SK-N-SH (cell line): Measurements from ENCODE around the gene VAV1. TPM values are rescaled to one million over a fixed set of nuclear protein-coding genes. Genes with fewer than 3 reads are reported as not detected.

Experiments used
- CTCF ChIA-PET: fragments of 300-600, 350-600 bp; formaldehyde crosslinking; extraction: SDS; loops from one replicate; lab custom pipeline; 2021; lab: Yijun Ruan, JAX
- POLR2A ChIA-PET: fragments of 350-600 bp; sonication (Branson Sonifier 250); formaldehyde crosslinking; extraction: SDS; loops from one replicate; lab custom pipeline; 2020; ENCODE audit warnings: antibody characterized with exemption, inconsistent platforms; lab: Yijun Ruan, JAX
- DNase-seq: peaks from one replicate; pipeline ENCODE4 v3.0.0; 2012
- H2AFZ ChIP-seq: fragments of 200-600 bp; sonication (generic); 2 replicates; pipeline ENCODE4 v1.8.1; 2016; ENCODE audit warnings: antibody characterized with exemption, mild to moderate bottlenecking, low read depth
- H3F3A ChIP-seq: fragments of 200-600 bp; sonication (generic); replicated peaks from 2 replicates; pipeline ENCODE3; 2016; ENCODE audit warnings: antibody characterized with exemption, mild to moderate bottlenecking; ENCODE audit not compliant: insufficient read depth
- H3K27ac ChIP-seq, 2 experiments: fragments of 200-500 bp in 1 of 2; fragments of 200-600 bp in 1 of 2; sonication (Bioruptor generic) in 1 of 2; sonication (generic), shearing (Covaris generic) in 1 of 2; 2 replicates each; pipeline versions ENCODE4 v1.5.1 to v1.6.1; 2014 to 2016; ENCODE audit warnings: low read depth in 2 of 2, inconsistent platforms in 1 of 2, low read length in 1 of 2, mild to moderate bottlenecking in 1 of 2, mixed read lengths in 1 of 2
- H3K27me3 ChIP-seq: fragments of 200-600 bp; sonication (generic), shearing (Covaris generic); 2 replicates; pipeline ENCODE4 v1.6.1; 2016; ENCODE audit warnings: mixed run types; ENCODE audit not compliant: insufficient read depth
- H3K36me3 ChIP-seq, 2 experiments: fragments of 200-500 bp in 1 of 2; fragments of 200-600 bp in 1 of 2; sonication (Bioruptor generic) in 1 of 2; sonication (generic) in 1 of 2; replicated peaks in 1 of 2; 2 replicates each; pipeline versions ENCODE3 to v1.5.1; 2014 to 2016; ENCODE audit warnings: low read length in 1 of 2, mild to moderate bottlenecking in 1 of 2; ENCODE audit not compliant: insufficient read depth in 2 of 2, control insufficient read depth in 1 of 2
- H3K4me1 ChIP-seq, 2 experiments: fragments of 200-500 bp in 1 of 2; fragments of 200-600 bp in 1 of 2; sonication (Bioruptor generic) in 1 of 2; sonication (generic), shearing (Covaris generic) in 1 of 2; 2 replicates each; pipeline versions ENCODE4 v1.5.1 to v1.6.1; 2014 to 2016; ENCODE audit warnings: low read depth in 1 of 2, low read length in 1 of 2, mixed run types in 1 of 2; ENCODE audit not compliant: insufficient read depth in 2 of 2, control insufficient read depth in 1 of 2
- H3K4me2 ChIP-seq: fragments of 200-600 bp; sonication (generic), shearing (Covaris generic); 2 replicates; pipeline ENCODE4 v1.6.1; 2017; ENCODE audit warnings: mixed run types
- H3K4me3 ChIP-seq, 2 experiments: fragments of 200-500 bp in 1 of 2; fragments of 200-600 bp in 1 of 2; sonication (Bioruptor generic) in 1 of 2; sonication (generic), shearing (Covaris generic) in 1 of 2; 2 replicates each; pipeline versions ENCODE4 v1.5.1 to v1.8.1; 2014 to 2016; ENCODE audit warnings: low read depth in 2 of 2, inconsistent platforms in 1 of 2, low read length in 1 of 2, mild to moderate bottlenecking in 1 of 2, mixed read lengths in 1 of 2, moderate library complexity in 1 of 2
- H3K79me2 ChIP-seq: fragments of 200-600 bp; sonication (generic); 2 replicates; pipeline ENCODE4 v1.8.1; 2017; ENCODE audit warnings: mild to moderate bottlenecking; ENCODE audit not compliant: insufficient read depth
- H3K9ac ChIP-seq: fragments of 200-600 bp; sonication (generic); 2 replicates; pipeline ENCODE4 v1.6.1; 2017; ENCODE audit warnings: mixed run types
- H3K9me2 ChIP-seq: fragments of 200-600 bp; sonication (generic); 2 replicates; pipeline ENCODE4 v1.6.1; 2017; ENCODE audit warnings: mixed run types
- H3K9me3 ChIP-seq: fragments of 200-600 bp; sonication (generic); 2 replicates; pipeline ENCODE4 v1.6.1; 2017; ENCODE audit warnings: mixed run types, mild to moderate bottlenecking, moderate library complexity
- H4K20me1 ChIP-seq: fragments of 200-600 bp; sonication (generic); 2 replicates; pipeline ENCODE4 v1.6.1; 2017; ENCODE audit warnings: mild to moderate bottlenecking, mixed run types; ENCODE audit not compliant: insufficient read depth
- CTCF ChIP-seq: fragments of 200-600 bp; sonication (generic); IDR thresholded peaks from 2 replicates; pipeline ENCODE4 v1.6.1; 2017; ENCODE audit warnings: antibody characterized with exemption, mild to moderate bottlenecking, moderate library complexity
- FOXJ3 ChIP-seq: sonication (generic); formaldehyde crosslinking; IDR thresholded peaks from 2 replicates; pipeline ENCODE4 v1.5.1; 2020; ENCODE audit warnings: mild to moderate bottlenecking, missing genetic modification reagents
- FOXM1 ChIP-seq: IDR thresholded peaks from 2 replicates; pipeline ENCODE4 v1.4.0; 2012; ENCODE audit warnings: low read depth, mild to moderate bottlenecking
- GATA2 ChIP-seq: sonication (generic); formaldehyde crosslinking; IDR thresholded peaks from 2 replicates; pipeline ENCODE4 v1.5.0; 2020; ENCODE audit warnings: mild to moderate bottlenecking, missing genetic modification reagents
- MEF2A ChIP-seq: IDR thresholded peaks from 2 replicates; pipeline ENCODE4 v1.4.0; 2012; ENCODE audit warnings: low read depth, borderline replicate concordance
- SIN3A ChIP-seq: IDR thresholded peaks from 2 replicates; pipeline ENCODE4 v1.6.1; 2012; ENCODE audit warnings: low read depth, mild to moderate bottlenecking, low read length, moderate library complexity, borderline replicate concordance
- SMC3 ChIP-seq: IDR thresholded peaks from 2 replicates; pipeline ENCODE4 v1.6.1; 2012; ENCODE audit warnings: low read depth, low read length, improper control_type of control experiment
- TAF1 ChIP-seq: IDR thresholded peaks from 2 replicates; pipeline ENCODE4 v1.6.1; 2012; ENCODE audit warnings: low read depth, mild to moderate bottlenecking, low read length, moderate library complexity, borderline replicate concordance
- TEAD4 ChIP-seq: IDR thresholded peaks from 2 replicates; pipeline ENCODE4 v1.4.0; 2012; ENCODE audit warnings: mild to moderate bottlenecking, borderline replicate concordance; ENCODE audit not compliant: insufficient read depth
- WGBS: methylation state at CpG from one replicate; pipeline ENCODE4 v1.1.6; 2017; ENCODE audit warnings: low lambda C conversion rate; 5-methylcytosine and 5-hydroxymethylcytosine counted together
- polyA plus RNA-seq, 3 experiments: library from polyadenylated mRNA; depleted of rRNA; stranded (reverse); fragments of >200 nt; gene quantifications; 2 replicates each; pipeline ENCODE4 v1.2.3, GENCODE V29; 2012
- TF ChIP-seq, protein P1 (sequence below): IDR thresholded peaks from 2 replicates; pipeline ENCODE4 v1.4.0; 2012; ENCODE audit warnings: low read depth, borderline replicate concordance

Gene VAV1
- polyA plus RNA-seq, 1 of the 3 experiments (the other 2 are of a cell fraction), result 0.02 TPM

DNA sequence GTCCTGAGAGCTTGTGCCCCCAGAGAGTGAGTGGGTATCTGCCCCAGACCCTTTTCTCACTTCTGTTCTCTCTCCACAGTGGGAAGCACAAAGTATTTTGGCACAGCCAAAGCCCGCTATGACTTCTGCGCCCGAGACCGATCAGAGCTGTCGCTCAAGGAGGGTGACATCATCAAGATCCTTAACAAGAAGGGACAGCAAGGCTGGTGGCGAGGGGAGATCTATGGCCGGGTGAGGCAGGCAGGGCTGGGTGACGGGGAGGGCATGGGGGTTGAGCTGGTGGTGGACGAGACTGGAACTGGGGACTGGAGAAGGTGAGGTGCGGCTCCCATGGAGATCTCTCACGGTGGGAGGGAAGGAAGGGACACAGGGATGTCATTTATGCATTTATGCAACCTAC lies 81.4 kb downstream of the VAV1 start:
- no peaks in the 10 kb centered on the region for H3K4me1 ChIP-seq
- H3F3A ChIP-seq, result no peaks in the 10 kb centered on the region
- H4K20me1 ChIP-seq, result no peaks in the 10 kb centered on the region
- H3K4me2 ChIP-seq, result no peak overlapping the region
- H3K79me2 ChIP-seq, result no peaks in the 10 kb centered on the region
- H3K9ac ChIP-seq, result no peak overlapping the region
- H3K4me3 ChIP-seq, result no peak overlapping the region
- H3K27ac ChIP-seq, result no peak overlapping the region
- WGBS, result 25% methylated on average over 11 of the region's 11 CpGs
- no peaks in the 10 kb centered on the region for H3K9me2 ChIP-seq
- CTCF ChIA-PET, result no interaction called here
- H3K36me3 ChIP-seq, result no peaks in the 10 kb centered on the region
- TF ChIP-seq SIN3A (no peak), FOXJ3 (CRISPR knock-in tag) (no peak), FOXM1 (no peak), TEAD4 (no peak)
- TF ChIP-seq, protein P1, sequence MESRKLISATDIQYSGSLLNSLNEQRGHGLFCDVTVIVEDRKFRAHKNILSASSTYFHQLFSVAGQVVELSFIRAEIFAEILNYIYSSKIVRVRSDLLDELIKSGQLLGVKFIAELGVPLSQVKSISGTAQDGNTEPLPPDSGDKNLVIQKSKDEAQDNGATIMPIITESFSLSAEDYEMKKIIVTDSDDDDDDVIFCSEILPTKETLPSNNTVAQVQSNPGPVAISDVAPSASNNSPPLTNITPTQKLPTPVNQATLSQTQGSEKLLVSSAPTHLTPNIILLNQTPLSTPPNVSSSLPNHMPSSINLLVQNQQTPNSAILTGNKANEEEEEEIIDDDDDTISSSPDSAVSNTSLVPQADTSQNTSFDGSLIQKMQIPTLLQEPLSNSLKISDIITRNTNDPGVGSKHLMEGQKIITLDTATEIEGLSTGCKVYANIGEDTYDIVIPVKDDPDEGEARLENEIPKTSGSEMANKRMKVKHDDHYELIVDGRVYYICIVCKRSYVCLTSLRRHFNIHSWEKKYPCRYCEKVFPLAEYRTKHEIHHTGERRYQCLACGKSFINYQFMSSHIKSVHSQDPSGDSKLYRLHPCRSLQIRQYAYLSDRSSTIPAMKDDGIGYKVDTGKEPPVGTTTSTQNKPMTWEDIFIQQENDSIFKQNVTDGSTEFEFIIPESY, result no peak
- POLR2A ChIA-PET, result no interaction called here
- peaks cover 51% of the 10 kb centered on the region for H3K27me3 ChIP-seq
- no peak overlapping the region for H2AFZ ChIP-seq
- H3K9me3 ChIP-seq, result no peaks in the 10 kb centered on the region
- DNase-seq, result no peak

DNA sequence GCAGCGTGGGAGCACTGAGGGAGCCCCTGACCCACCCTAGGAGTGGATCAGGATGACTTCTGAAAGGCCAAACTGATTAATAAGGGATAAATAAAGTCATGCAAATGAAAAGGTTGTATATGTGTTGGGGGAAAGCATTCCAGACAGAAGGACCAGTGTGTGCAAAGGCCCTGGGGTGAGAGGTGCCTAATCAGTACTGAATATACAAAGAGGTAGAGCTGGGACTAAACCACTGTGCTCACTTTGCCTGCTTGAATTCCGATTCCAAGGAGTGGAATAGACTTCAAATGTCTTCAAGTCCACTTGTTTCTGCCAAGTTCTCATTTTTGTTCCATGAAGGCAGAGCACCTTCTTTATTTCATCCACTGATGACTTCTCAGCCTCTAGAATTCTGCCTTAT lies 82.2 kb downstream of the VAV1 start:
- TF ChIP-seq MEF2A (no peak), SMC3 (no peak), TAF1 (no peak), GATA2 (CRISPR knock-in tag) (no peak), CTCF (no peak)
- WGBS, result 12% methylated on average over 2 of the region's 2 CpGs
- no peaks in the 10 kb centered on the region for H3F3A ChIP-seq

More for the DNA sequence above, 82.2 kb downstream of the VAV1 start:
- Histone ChIP-seq H3K4me3 (no peak overlapping the region), H3K27me3 (peaks cover 51% of the 10 kb centered on the region), H3K27ac (no peak overlapping the region), H3K4me2 (no peak overlapping the region), H3K4me1 (no peaks in the 10 kb centered on the region), H3K79me2 (no peaks in the 10 kb centered on the region), H3K9me2 (no peaks in the 10 kb centered on the region), H2AFZ (no peak overlapping the region), H3K9me3 (no peaks in the 10 kb centered on the region), H3K36me3 (no peaks in the 10 kb centered on the region), H4K20me1 (no peaks in the 10 kb centered on the region), H3K9ac (no peak overlapping the region)
- POLR2A ChIA-PET, result no interaction called here
- no peak for DNase-seq
- CTCF ChIA-PET, result no interaction called here
